AG09319 (cell line): Measurements from ENCODE around the gene PRKAG2.

ENCODE experiments used
- DNase-seq: peaks from one replicate; pipeline ENCODE4 v3.0.0-alpha.2; 2010; ENCODE audit warnings: low read depth; ENCODE audit errors: extremely low read depth
- CTCF ChIP-seq: IDR thresholded peaks from 2 replicates; pipeline ENCODE4 v1.5.1; 2011; ENCODE audit warnings: low read depth, mild to moderate bottlenecking, inconsistent platforms, low read length, moderate library complexity

PRKAG2 gene

GRCh38 chr7:151631953-151632749, 244.8 kb downstream of the PRKAG2 start:
- peak; percentile 14 for TF ChIP-seq CTCF

GRCh38 chr7:151631570-151631952, 245.4 kb downstream of the PRKAG2 start:
- no peak for DNase-seq

More at GRCh38 chr7:151631953-151632749, 244.8 kb downstream of the PRKAG2 start:
- peak; percentile 42 for DNase-seq

GRCh38 chr7:151630851-151631569, 245.9 kb downstream of the PRKAG2 start:
- no peak for DNase-seq

More at GRCh38 chr7:151631570-151631952, 245.4 kb downstream of the PRKAG2 start:
- no peak; the same call in none of the 2 replicates for TF ChIP-seq CTCF

GRCh38 chr7:151630358-151630757, 246.6 kb downstream of the PRKAG2 start:
- no peak for TF ChIP-seq CTCF
- no peak for DNase-seq

More at GRCh38 chr7:151630851-151631569, 245.9 kb downstream of the PRKAG2 start:
- TF ChIP-seq CTCF, result no peak

- TF ChIP-seq CTCF, result no peak
- no peak for DNase-seq
Measured at GRCh38 chr7:151629713-151630272, 247.1 kb downstream of the PRKAG2 start.

GRCh38 chr7:151628846-151629604, 247.9 kb downstream of the PRKAG2 start:
- no peak for DNase-seq
- TF ChIP-seq CTCF, result no peak
